Ishikawa (cell line): Measurements from ENCODE around the gene ARFGAP3.
A peak's percentile ranks its signal among the peaks of the same experiment; 100 is the strongest.

Source experiments
- CEBPB ChIP-seq: IDR thresholded peaks from 2 replicates; pipeline ENCODE4 v1.6.1; 2012
- CREB1 ChIP-seq: IDR thresholded peaks from 2 replicates; pipeline ENCODE4 v1.6.1; 2012; ENCODE audit warnings: low read depth
- EGR1 ChIP-seq: IDR thresholded peaks from 2 replicates; pipeline ENCODE4 v1.6.1; 2012
- EP300 ChIP-seq: IDR thresholded peaks from 2 replicates; pipeline ENCODE4 v1.6.1; 2012; ENCODE audit warnings: borderline replicate concordance
- FOXM1 ChIP-seq: IDR thresholded peaks from 2 replicates; pipeline ENCODE4 v1.6.1; 2012; ENCODE audit warnings: low read depth, borderline replicate concordance
- MAX ChIP-seq: IDR thresholded peaks from 2 replicates; pipeline ENCODE4 v1.6.1; 2012
- NFIC ChIP-seq: IDR thresholded peaks from 2 replicates; pipeline ENCODE4 v1.6.1; 2012
- RAD21 ChIP-seq: IDR thresholded peaks from 2 replicates; pipeline ENCODE4 v1.6.1; 2012; ENCODE audit warnings: low read depth
- REST ChIP-seq: IDR thresholded peaks from 2 replicates; pipeline ENCODE4 v1.6.1; 2012; ENCODE audit warnings: low read depth, mild to moderate bottlenecking
- TAF1 ChIP-seq: IDR thresholded peaks from 2 replicates; pipeline ENCODE4 v1.6.1; 2012; ENCODE audit warnings: low read depth, mild to moderate bottlenecking
- TCF12 ChIP-seq: IDR thresholded peaks from 2 replicates; pipeline ENCODE4 v1.6.1; 2012; ENCODE audit warnings: low read depth
- TEAD4 ChIP-seq: IDR thresholded peaks from 2 replicates; pipeline ENCODE4 v1.6.1; 2012
- USF1 ChIP-seq: IDR thresholded peaks from 2 replicates; pipeline ENCODE4 v1.6.1; 2012
- YY1 ChIP-seq: IDR thresholded peaks from 2 replicates; pipeline ENCODE4 v1.6.1; 2012; ENCODE audit warnings: low read depth
- ZBTB7A ChIP-seq: IDR thresholded peaks from 2 replicates; pipeline ENCODE4 v1.6.1; 2012; ENCODE audit warnings: low read depth

The ARFGAP3 gene

GRCh38 chr22:42856865-42857704 lies at the start of gene ARFGAP3:
ARFGAP3 (minus strand) TSS chr22:42857273; CDS start chr22:42857182, 91 bp downstream.
- TF ChIP-seq NFIC (no peak), EGR1 (peak; percentile 76), CEBPB (no peak), REST (no peak), ZBTB7A (no peak), TCF12 (no peak), TEAD4 (no peak), CREB1 (peak; percentile 24; the same call in 1 of the 2 replicates), RAD21 (no peak), TAF1 (no peak; the same call in 1 of the 2 replicates), EP300 (no peak), MAX (peak; percentile 100), FOXM1 (no peak), USF1 (no peak; the same call in 1 of the 2 replicates), YY1 (peak; percentile 26)

- TF ChIP-seq TCF12 (peak; percentile 85), NFIC (peak; percentile 89), TEAD4 (peak; percentile 34), REST (no peak), TAF1 (no peak), CEBPB (no peak), ZBTB7A (no peak), MAX (no peak), EP300 (peak; percentile 62; the same call in 1 of the 2 replicates), USF1 (no peak), EGR1 (peak; percentile 76), CREB1 (no peak), YY1 (no peak), RAD21 (no peak), FOXM1 (no peak)
These were observed 48.7 kb upstream of the ARFGAP3 start for GRCh38 chr22:42905702-42906183.

- TF ChIP-seq CREB1 (no peak), EP300 (no peak), EGR1 (no peak)
These were observed 48.1 kb upstream of the ARFGAP3 start for GRCh38 chr22:42905217-42905616.

GRCh38 chr22:42904050-42904449 lies 47.0 kb upstream of the ARFGAP3 start:
- TF ChIP-seq ZBTB7A = no peak
- no peak for TF ChIP-seq TCF12
- no peak for TF ChIP-seq EP300
- no peak for TF ChIP-seq TAF1
- no peak for TF ChIP-seq EGR1
- TF ChIP-seq YY1 = no peak
- no peak for TF ChIP-seq CEBPB
- no peak for TF ChIP-seq REST
- TF ChIP-seq FOXM1 = no peak
- TF ChIP-seq RAD21 = no peak
- no peak for TF ChIP-seq MAX
